Nephron (organoid): Measurements from ENCODE around the gene MED29.
"Not testable (repeated sequence)": the region's sequence is repeated elsewhere in the genome, so short reads cannot be mapped to it uniquely, and the experiment has no call there.

Experiments
- H3K27ac Mint-ChIP-seq, 3 experiments: 2 replicates each; pipeline ENCODE4 v1.8.0; 2020; ENCODE audit warnings: mixed read lengths in 3 of 3, mild to moderate bottlenecking in 2 of 3, moderate library complexity in 1 of 3
- H3K27me3 Mint-ChIP-seq: 2 replicates; pipeline ENCODE4 v1.8.0; 2021; ENCODE audit warnings: low read depth, mild to moderate bottlenecking, moderate library complexity, mixed read lengths
- H3K36me3 Mint-ChIP-seq: 2 replicates; pipeline ENCODE4 v1.8.0; 2020; ENCODE audit warnings: low read depth, mixed read lengths
- H3K4me1 Mint-ChIP-seq: 2 replicates; pipeline ENCODE4 v1.8.0; 2020; ENCODE audit warnings: mixed read lengths
- H3K4me3 Mint-ChIP-seq, 3 experiments: 2 replicates each; pipeline ENCODE4 v1.8.0; 2020; ENCODE audit warnings: mild to moderate bottlenecking in 3 of 3, mixed read lengths in 3 of 3, moderate library complexity in 2 of 3
- H3K9me3 Mint-ChIP-seq: 2 replicates; pipeline ENCODE4 v1.8.0; 2020; ENCODE audit warnings: mixed read lengths
- TF ChIP-seq, protein P1 (sequence below), 3 experiments: fragments of 200-600 bp; sonication (generic); IDR thresholded peaks; one replicate each; pipeline ENCODE4 v1.5.0; 2021; ENCODE audit warnings: antibody characterized with exemption in 3 of 3; ENCODE audit not compliant: unreplicated experiment in 3 of 3

Gene MED29

DNA sequence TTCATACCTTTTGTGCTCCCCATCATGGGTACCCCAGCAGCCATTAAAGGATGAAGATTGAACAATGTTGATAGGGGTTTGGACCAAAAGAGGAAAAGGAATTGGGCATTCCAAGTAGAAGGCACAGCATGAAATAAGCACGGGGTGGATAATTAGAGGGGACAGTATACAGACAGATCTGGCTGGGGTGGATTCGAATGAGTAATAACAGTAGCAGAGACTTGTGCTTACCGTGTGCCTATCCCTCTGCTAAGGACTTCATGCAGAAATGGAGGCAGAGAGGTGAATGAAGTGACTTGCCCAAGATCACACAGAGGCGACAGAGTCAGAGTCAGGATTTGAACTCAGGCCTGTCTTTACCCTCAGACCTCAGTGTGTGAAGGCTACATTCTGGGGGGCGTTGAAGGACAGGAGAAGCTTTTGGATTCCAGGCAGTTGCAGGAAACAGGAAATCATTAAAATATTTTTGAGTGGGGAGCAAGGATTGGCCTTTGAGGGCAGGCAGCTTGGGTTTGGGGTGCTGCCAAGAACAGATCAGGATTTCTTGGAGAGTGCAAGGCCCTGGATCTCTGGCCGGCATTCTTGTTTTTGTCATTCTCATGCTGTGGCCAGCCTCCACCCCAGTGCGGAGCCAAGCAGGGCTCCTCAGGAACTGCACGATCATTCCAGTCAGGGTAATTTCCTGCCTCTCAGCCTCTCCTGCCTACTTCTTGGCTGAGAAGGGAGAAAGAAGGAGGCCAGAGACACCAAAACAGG lies 19.0 kb upstream of the MED29 start:
- H3K4me1 Mint-ChIP-seq = peaks cover 10% of the 10 kb centered on the region
- H3K36me3 Mint-ChIP-seq = peaks cover 67% of the 10 kb centered on the region
- TF ChIP-seq, protein P1, sequence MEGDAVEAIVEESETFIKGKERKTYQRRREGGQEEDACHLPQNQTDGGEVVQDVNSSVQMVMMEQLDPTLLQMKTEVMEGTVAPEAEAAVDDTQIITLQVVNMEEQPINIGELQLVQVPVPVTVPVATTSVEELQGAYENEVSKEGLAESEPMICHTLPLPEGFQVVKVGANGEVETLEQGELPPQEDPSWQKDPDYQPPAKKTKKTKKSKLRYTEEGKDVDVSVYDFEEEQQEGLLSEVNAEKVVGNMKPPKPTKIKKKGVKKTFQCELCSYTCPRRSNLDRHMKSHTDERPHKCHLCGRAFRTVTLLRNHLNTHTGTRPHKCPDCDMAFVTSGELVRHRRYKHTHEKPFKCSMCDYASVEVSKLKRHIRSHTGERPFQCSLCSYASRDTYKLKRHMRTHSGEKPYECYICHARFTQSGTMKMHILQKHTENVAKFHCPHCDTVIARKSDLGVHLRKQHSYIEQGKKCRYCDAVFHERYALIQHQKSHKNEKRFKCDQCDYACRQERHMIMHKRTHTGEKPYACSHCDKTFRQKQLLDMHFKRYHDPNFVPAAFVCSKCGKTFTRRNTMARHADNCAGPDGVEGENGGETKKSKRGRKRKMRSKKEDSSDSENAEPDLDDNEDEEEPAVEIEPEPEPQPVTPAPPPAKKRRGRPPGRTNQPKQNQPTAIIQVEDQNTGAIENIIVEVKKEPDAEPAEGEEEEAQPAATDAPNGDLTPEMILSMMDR (IDR thresholded peaks at IDR 0.05; ENCODE audit: unreplicated experiment in 3 of 3) = no peak
- H3K4me3 Mint-ChIP-seq = no peak overlapping the region
- H3K27ac Mint-ChIP-seq = peak overlapping the region; percentile 39 to 94 (median 78)
- H3K27me3 Mint-ChIP-seq = peaks cover 3% of the 10 kb centered on the region
- no peaks in the 10 kb centered on the region for H3K9me3 Mint-ChIP-seq

DNA sequence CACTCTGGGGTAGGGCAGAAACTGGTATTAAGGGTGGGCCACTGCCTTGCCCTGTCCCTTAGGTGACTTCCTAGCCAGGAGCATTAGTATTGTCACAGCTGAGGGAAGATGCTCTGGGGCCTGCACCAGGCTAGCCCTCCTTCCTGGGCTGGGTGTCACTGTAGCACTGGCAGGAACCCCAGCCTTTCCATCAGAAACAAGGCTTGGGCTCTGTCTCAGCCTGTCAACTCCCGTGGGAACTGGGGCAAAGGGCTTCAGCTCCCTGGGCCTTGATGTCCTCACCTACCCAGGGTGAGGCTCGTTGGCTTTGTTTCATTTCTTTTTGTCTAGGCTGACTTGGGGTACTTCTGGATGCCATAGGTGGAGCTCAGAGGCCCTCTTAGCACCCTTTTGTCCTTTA lies 18.2 kb upstream of the MED29 start:
- Mint-ChIP-seq H3K9me3 (no peaks in the 10 kb centered on the region), H3K36me3 (peaks cover 71% of the 10 kb centered on the region), H3K4me3 (no peak overlapping the region), H3K27ac (peak overlapping the region; percentile 39 to 94 (median 78)), H3K4me1 (peaks cover 10% of the 10 kb centered on the region), H3K27me3 (peaks cover 3% of the 10 kb centered on the region)
- TF ChIP-seq, protein P1 (IDR thresholded peaks at IDR 0.05; ENCODE audit: unreplicated experiment in 3 of 3) = no peak

DNA sequence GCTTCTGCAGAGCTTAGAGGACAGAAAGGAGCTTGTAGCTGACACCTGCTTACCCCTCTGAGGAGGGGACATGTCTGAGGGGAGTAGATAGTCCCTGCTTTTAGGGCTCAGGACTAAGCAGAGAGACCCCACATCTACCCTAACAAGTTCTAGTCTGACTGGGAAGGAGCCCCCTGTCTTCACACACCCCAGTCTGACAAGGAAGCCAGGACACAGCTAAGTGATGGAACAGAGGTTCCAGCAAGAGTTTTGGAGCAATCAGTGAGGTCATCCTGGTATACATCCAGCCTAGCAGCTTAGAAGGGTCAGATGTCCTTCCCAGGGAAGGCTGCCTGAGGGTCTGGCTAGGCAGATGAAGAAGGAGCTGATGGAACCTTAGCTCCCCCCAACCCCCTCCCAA lies 15.2 kb upstream of the MED29 start:
- TF ChIP-seq, protein P1 (IDR thresholded peaks at IDR 0.05; ENCODE audit: unreplicated experiment in 3 of 3) = no peak
- H3K4me3 Mint-ChIP-seq = no peak overlapping the region
- no peaks in the 10 kb centered on the region for H3K9me3 Mint-ChIP-seq
- H3K36me3 Mint-ChIP-seq = peaks cover 74% of the 10 kb centered on the region
- no peaks in the 10 kb centered on the region for H3K27me3 Mint-ChIP-seq
- no peak overlapping the region for H3K27ac Mint-ChIP-seq
- H3K4me1 Mint-ChIP-seq = peaks cover 10% of the 10 kb centered on the region

DNA sequence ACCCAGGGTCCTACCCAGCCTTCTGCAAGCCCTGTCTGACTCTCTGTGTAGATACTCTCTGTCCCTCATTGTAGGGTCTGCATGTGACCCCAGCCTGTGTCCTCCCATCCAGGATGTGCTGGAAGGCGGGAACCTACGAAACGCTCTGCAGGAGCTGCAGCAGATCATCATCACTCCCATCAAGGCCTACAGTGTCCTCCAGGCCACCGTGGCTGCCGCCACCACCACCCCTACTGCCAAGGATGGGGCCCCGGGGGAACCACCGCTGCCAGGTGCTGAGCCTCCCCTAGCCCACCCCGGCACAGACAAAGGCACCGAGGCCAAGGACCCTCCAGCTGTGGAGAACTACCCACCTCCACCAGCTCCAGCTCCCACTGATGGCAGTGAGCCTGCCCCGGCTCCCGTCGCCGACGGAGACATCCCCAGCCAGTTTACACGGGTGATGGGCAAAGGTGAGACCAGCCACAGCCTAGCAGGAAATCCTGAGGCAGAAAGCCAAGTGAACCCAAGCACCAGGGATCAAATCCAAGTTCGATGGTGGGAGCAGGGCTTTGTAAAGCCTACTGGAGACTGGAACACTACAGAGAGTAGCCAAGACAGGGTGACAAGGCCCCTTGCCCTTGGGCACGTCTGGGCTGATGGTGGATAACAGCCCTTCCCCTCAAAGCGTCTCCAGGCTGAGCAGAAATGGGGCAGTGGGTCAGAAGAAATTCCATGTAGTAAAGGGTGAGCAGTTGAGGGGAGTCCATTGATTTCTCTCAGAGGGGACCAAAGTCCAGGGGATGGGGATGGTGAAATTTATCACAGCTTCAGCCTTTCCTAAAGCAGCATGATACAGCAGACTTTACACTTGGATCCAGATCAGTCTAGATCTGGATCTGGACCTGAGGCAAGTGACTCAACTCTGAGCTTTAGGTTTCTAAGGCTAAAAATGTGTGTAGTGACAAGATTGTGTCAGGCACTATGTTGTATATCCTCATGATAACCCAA lies 13.5 kb upstream of the MED29 start:
- Mint-ChIP-seq H3K27me3 (no peaks in the 10 kb centered on the region), H3K4me1 (peaks cover under 1% of the 10 kb centered on the region), H3K27ac (no peak overlapping the region), H3K9me3 (no peaks in the 10 kb centered on the region), H3K36me3 (peaks cover 72% of the 10 kb centered on the region), H3K4me3 (no peak overlapping the region)
- TF ChIP-seq, protein P1 (IDR thresholded peaks at IDR 0.05; ENCODE audit: unreplicated experiment in 3 of 3) = no peak

DNA sequence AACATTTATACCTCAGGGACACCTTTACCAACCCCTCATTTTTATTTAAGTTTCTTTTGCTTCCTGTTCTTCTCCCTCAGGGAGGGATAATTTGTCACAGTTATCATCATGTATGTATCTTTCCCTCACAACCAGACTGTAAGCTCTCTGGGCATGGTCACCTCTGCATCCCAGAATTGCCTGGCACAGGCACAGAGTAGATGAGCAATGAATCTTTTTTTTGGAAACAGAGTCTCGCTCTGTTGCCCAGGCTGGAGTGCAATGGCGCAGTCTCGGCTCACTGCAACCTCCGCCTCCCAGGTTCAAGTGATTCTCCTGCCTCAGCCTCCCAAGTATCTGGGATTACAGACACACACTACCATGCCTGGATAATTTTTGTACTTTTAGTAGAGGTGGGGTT lies 11.8 kb upstream of the MED29 start:
- not testable (repeated sequence) for H3K4me3 Mint-ChIP-seq, H3K27me3 Mint-ChIP-seq, H3K9me3 Mint-ChIP-seq, H3K4me1 Mint-ChIP-seq, H3K27ac Mint-ChIP-seq
- peaks cover 79% of the 10 kb centered on the region for H3K36me3 Mint-ChIP-seq

DNA sequence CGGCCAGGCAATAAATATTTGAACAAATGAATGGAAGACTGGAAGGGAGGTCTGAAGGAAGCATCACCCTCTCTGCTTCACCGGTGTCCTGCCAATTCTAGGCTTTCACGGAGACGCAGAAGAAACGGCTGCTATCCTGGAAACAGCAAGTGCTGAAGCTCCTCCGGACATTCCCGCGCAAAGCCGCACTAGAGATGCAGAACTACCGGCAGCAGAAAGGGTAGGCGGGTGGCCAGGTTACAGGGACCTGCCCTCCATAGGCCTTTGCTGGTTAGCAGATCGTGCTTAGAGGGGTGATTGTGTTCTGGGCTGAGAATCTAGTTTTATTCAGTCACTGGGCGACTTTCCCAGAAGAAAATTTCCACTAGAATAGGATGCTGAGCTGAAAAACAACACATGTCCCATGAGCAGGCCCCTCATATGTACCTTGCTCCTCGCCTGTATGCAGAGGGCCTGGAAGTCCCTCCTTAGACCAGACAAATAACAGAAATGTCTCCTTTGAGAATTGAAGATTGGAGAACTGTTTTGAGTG lies 11.2 kb upstream of the MED29 start:
- Mint-ChIP-seq H3K27ac (no peak overlapping the region), H3K27me3 (no peaks in the 10 kb centered on the region), H3K36me3 (peaks cover 78% of the 10 kb centered on the region), H3K4me3 (no peak overlapping the region), H3K4me1 (no peaks in the 10 kb centered on the region), H3K9me3 (no peaks in the 10 kb centered on the region)
- TF ChIP-seq, protein P1 (IDR thresholded peaks at IDR 0.05; ENCODE audit: unreplicated experiment in 3 of 3) = no peak
